Measurements from ENCODE around the gene XPO6. TPM values are rescaled to one million over a fixed set of nuclear protein-coding genes. Genes with fewer than 3 reads are reported as not detected.

The XPO6 gene
- total RNA-seq, 1 donor: 105 TPM

DNA sequence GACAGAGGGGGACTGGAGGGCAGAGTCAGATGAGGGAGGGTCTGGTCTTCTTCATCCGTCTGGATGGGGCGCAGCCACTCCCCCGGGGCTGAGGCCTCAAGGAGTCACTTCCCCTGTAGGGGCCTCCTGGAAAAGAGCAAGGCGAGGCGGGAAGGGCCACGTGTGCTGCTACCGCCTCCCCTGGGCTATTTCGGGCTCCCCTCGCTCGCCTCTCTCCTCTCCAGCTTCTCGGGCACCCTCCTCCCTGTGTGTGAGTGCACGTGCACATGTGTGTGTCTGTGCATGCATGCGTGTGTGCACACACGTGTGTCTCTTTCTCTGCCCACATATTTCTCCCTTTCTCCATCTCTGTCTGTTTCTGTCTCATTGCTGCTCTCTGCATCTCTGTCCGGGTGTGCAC, 158.3 kb downstream of the XPO6 start:
- no peak overlapping the region for H3K4me3 ChIP-seq (ENCODE audit: low read depth, low read length)
- TF ChIP-seq, protein P1, sequence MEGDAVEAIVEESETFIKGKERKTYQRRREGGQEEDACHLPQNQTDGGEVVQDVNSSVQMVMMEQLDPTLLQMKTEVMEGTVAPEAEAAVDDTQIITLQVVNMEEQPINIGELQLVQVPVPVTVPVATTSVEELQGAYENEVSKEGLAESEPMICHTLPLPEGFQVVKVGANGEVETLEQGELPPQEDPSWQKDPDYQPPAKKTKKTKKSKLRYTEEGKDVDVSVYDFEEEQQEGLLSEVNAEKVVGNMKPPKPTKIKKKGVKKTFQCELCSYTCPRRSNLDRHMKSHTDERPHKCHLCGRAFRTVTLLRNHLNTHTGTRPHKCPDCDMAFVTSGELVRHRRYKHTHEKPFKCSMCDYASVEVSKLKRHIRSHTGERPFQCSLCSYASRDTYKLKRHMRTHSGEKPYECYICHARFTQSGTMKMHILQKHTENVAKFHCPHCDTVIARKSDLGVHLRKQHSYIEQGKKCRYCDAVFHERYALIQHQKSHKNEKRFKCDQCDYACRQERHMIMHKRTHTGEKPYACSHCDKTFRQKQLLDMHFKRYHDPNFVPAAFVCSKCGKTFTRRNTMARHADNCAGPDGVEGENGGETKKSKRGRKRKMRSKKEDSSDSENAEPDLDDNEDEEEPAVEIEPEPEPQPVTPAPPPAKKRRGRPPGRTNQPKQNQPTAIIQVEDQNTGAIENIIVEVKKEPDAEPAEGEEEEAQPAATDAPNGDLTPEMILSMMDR (IDR thresholded peaks at IDR 0.05; ENCODE audit: insufficient read depth, low read depth, low read length): no peak
- no peak for DNase-seq (ENCODE audit: low read depth)

DNA sequence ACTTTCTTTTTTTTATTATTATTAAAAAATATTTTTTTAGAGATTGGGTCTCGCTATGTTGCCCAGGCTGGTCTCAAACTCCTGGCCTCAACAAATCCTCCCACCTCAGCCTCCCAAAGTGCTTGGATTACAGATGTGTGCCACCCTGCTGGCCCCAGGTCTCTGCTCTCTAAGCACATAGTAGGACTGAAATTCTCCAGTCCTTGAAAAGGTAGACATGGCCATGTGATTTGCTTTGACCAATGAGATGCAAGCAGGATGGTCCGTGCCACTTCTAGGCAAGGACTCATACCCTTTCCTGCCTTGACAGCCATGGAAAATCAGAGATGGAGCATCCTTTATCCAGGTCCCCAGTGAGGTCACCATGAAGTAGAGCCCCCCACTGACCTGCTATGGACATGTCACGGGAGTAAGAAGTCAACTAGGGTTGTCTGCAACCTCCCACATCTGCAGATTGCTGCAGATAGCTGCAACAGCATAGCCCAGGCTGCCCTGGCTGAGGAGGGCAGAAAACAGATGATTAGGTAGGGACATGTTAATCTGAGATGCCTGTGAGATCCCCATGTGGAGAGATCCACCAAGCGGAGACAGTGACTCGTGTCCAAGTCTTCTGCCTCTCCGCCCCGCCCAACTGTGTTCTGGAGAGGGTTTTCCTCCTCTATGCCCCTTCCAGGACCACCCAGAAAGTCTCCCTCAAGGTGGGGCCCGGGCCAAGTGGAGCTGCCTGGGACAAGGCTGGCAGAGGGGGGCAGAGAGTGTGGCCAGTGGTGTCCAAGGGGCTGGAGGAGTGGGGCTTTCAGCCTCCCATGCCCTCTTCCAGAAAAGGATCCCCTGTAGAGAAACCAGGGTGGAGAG, 159.3 kb downstream of the XPO6 start:
- TF ChIP-seq, protein P1 (IDR thresholded peaks at IDR 0.05; ENCODE audit: insufficient read depth, low read depth, low read length): no peak
- H3K4me3 ChIP-seq (ENCODE audit: low read depth, low read length): no peak overlapping the region
- DNase-seq (ENCODE audit: low read depth): no peak

DNA sequence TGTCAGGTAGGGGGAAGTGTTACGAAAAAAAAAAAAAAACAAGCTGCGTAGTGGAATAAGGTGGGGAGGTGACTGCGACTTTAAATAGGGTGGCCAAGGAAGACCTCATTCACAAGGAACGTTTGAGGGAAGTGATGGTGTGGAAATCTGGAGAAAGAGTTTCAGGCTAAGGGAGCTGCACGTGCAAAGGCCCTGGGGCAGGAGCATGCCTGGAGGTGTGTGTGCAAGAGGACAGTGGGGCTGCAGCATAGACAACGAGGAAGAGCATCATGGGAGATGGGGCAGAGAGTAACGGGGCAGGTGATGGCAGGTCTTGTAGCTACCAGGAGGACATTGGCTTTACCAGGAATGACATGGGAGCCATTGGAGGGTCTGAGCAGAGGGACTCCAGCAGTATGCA, 160.3 kb downstream of the XPO6 start:
- TF ChIP-seq, protein P1 (IDR thresholded peaks at IDR 0.05; ENCODE audit: insufficient read depth, low read depth, low read length): no peak
- DNase-seq (ENCODE audit: low read depth): no peak
- no peak overlapping the region for H3K4me3 ChIP-seq (ENCODE audit: low read depth, low read length)

Small RNAs within 50 kb of the gene (small RNA-seq; reads per million reads assigned to genes)
- gene RF00402 (not detected), gene RNY1P10 (not detected)

Other genes starting within 250 kb of the XPO6 start
- gene GSG1L, start 148.3 kb downstream of the XPO6 start, total RNA-seq: not detected in 2 replicates
- gene SBK1, start 80.6 kb upstream of the XPO6 start, total RNA-seq: under 0.01 TPM in 1 of 2 replicates, not detected in the other
- not detected in 2 replicates for gene NPIPB6, start 151.5 kb upstream of the XPO6 start, total RNA-seq
- gene EIF3CL, start 191.9 kb upstream of the XPO6 start, total RNA-seq: 50.5 and 75.7 TPM in 2 replicates

Data from fibroblast of villous mesenchyme (primary cell).